Testis (tissue), 3 donors: ENCODE results near the gene CDK7. TPM values are rescaled to one million over a fixed set of nuclear protein-coding genes. Genes with fewer than 3 reads are reported as not detected.

Experiments
- DNase-seq: peaks from one replicate; pipeline ENCODE4 v3.0.0-alpha.2; 2019
- H3K27ac ChIP-seq, 2 donors: fragments of 200-600 bp; sonication (generic); one replicate each; pipeline ENCODE4 v1.5.1; 2019
- H3K27me3 ChIP-seq: fragments of 200-600 bp; sonication (generic); one replicate; pipeline ENCODE4 v1.5.1; 2019
- H3K36me3 ChIP-seq: fragments of 200-600 bp; sonication (generic); one replicate; pipeline ENCODE4 v1.5.1; 2017; ENCODE audit warnings: low read depth; ENCODE audit errors: missing control alignments
- H3K4me1 ChIP-seq: fragments of 200-600 bp; sonication (generic); one replicate; pipeline ENCODE4 v1.5.1; 2019
- H3K4me3 ChIP-seq, 2 donors: fragments of 200-600 bp; sonication (generic); one replicate each; pipeline ENCODE4 v1.5.1; 2017 to 2019
- H3K9me3 ChIP-seq: fragments of 200-600 bp; sonication (generic); one replicate; pipeline ENCODE4 v1.5.1; 2017
- POLR2A ChIP-seq: fragments of 450-650 bp; IDR thresholded peaks from one replicate; pipeline ENCODE4 v1.6.1; 2017; ENCODE audit warnings: antibody characterized with exemption, mild to moderate bottlenecking, moderate library complexity
- WGBS, 2 donors: methylation state at CpG; one replicate each; pipeline ENCODE4 v1.1.5; 2018; 5-methylcytosine and 5-hydroxymethylcytosine counted together
- intact Hi-C: fragments of 100-400 bp; cut with DNase I; formaldehyde crosslinking; loops from one replicate; pipeline ENCODE4 v1.15.1; 2023; ENCODE audit warnings: low total_unique reads
- polyA plus RNA-seq: library from polyadenylated mRNA; stranded (reverse); fragments of 350-450 nt; fragmentation: Illumina TruSeq; extraction: RNeasy Lipid Tissue Mini Kit (QIAGEN cat#74804); gene quantifications from one replicate; pipeline ENCODE4 v1.2.3, GENCODE V29; 2014; ENCODE audit warnings: low read depth, low replicate concordance; ENCODE audit not compliant: insufficient read depth
- total RNA-seq, 2 donors: library from RNA; depleted of rRNA; stranded (reverse); fragments of >200 nt; gene quantifications; one replicate each; pipeline ENCODE4 v1.2.3, GENCODE V29; 2016
- TF ChIP-seq, protein P1 (sequence below), 3 experiments: fragments of 450-650 bp in 2 of 3; fragments of 200-600 bp in 1 of 3; sonication (generic) in 1 of 3; IDR thresholded peaks; one replicate each; pipeline ENCODE4 v1.5.1; 2016 to 2019; ENCODE audit warnings: antibody characterized with exemption in 3 of 3, mild to moderate bottlenecking in 2 of 3, moderate library complexity in 1 of 3

CDK7 gene
- total and polyA plus RNA-seq, 3 donors from 2014 or later, result 31.7 to 86.0 (median 35.1) TPM

DNA sequence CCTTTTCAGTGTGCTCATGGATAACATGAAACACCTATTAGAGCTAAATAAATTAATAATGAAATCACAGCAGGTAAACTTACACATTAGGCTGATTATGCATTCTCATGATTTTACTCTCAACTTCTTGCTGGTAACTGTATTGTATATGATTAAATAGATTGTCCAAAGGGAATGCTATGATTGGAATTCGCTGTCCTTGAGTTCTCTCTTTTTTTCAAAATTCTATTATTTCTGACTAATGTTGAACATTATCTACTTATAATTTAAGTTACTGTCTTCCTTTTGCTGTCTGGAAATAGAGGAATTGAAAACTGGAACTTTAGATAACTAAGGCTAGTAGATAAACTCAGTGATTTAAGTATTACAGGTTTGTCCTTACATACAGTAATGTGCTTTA, 32.2 kb upstream of the CDK7 start:
- intact Hi-C loops, result no loop called here
- no peak for DNase-seq
- Histone ChIP-seq H3K36me3 (no peaks in the 10 kb centered on the region), H3K27me3 (no peaks in the 10 kb centered on the region), H3K9me3 (no peaks in the 10 kb centered on the region), H3K27ac (no peak overlapping the region), H3K4me1 (no peaks in the 10 kb centered on the region), H3K4me3 (no peak overlapping the region)
- WGBS, 2 donors, result 92 to 97% methylated on average over 1 of the region's 1 CpG
- TF ChIP-seq, protein P1, sequence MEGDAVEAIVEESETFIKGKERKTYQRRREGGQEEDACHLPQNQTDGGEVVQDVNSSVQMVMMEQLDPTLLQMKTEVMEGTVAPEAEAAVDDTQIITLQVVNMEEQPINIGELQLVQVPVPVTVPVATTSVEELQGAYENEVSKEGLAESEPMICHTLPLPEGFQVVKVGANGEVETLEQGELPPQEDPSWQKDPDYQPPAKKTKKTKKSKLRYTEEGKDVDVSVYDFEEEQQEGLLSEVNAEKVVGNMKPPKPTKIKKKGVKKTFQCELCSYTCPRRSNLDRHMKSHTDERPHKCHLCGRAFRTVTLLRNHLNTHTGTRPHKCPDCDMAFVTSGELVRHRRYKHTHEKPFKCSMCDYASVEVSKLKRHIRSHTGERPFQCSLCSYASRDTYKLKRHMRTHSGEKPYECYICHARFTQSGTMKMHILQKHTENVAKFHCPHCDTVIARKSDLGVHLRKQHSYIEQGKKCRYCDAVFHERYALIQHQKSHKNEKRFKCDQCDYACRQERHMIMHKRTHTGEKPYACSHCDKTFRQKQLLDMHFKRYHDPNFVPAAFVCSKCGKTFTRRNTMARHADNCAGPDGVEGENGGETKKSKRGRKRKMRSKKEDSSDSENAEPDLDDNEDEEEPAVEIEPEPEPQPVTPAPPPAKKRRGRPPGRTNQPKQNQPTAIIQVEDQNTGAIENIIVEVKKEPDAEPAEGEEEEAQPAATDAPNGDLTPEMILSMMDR (IDR thresholded peaks at IDR 0.05), result no peak
- TF ChIP-seq POLR2A, result no peak

GRCh38 chr5:69206528-69207190, 28.0 kb upstream of the CDK7 start:
- intact Hi-C loops, result no loop called here

GRCh38 chr5:69209602-69210001, 25.1 kb upstream of the CDK7 start:
- Histone ChIP-seq H3K9me3 (no peaks in the 10 kb centered on the region), H3K4me1 (no peaks in the 10 kb centered on the region)
- intact Hi-C loops, result no loop called here

More at GRCh38 chr5:69206528-69207190, 28.0 kb upstream of the CDK7 start:
- H3K4me1 ChIP-seq, result no peaks in the 10 kb centered on the region
- H3K4me3 ChIP-seq, result no peak overlapping the region
- no peak overlapping the region for H3K27ac ChIP-seq
- TF ChIP-seq POLR2A, result no peak
- WGBS, 2 donors, result 97 to 98% methylated on average over 5 of the region's 5 CpGs
- no peaks in the 10 kb centered on the region for H3K27me3 ChIP-seq
- DNase-seq, result no peak
- H3K9me3 ChIP-seq, result no peaks in the 10 kb centered on the region
- H3K36me3 ChIP-seq, result no peaks in the 10 kb centered on the region

DNA sequence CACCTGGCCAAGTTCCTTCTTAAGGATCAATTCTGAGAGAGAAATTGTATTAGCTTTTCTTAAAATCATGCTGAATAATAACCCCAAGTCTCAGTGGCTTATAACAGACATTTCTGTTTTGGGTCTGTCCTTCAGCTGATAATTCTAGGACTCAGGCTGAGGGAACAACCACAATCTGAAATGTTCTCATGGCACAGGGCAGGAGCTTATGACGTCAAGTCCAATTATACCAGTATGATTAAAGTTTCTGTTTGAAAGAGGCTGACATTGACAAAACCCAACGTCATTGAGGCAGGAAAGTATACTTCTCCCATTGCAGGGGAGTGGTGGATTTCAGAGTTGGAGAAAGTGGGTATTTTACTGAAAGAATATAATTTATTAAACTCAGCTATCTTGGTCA, 23.5 kb upstream of the CDK7 start:
- no peaks in the 10 kb centered on the region for H3K4me1 ChIP-seq
- intact Hi-C loops, result no loop called here
- no peak for DNase-seq
- no peaks in the 10 kb centered on the region for H3K27me3 ChIP-seq
- no peak for TF ChIP-seq POLR2A
- TF ChIP-seq, protein P1 (IDR thresholded peaks at IDR 0.05), result no peak
- no peaks in the 10 kb centered on the region for H3K9me3 ChIP-seq
- no peak overlapping the region for H3K27ac ChIP-seq
- no peak overlapping the region for H3K4me3 ChIP-seq
- 73% methylated on average over 2 of the region's 2 CpGs for WGBS, 2 donors
- H3K36me3 ChIP-seq, result no peaks in the 10 kb centered on the region

More at GRCh38 chr5:69209602-69210001, 25.1 kb upstream of the CDK7 start:
- 87% methylated on average over 2 of the region's 2 CpGs for WGBS, 2 donors
- H3K4me3 ChIP-seq, result no peak overlapping the region
- no peak overlapping the region for H3K27ac ChIP-seq
- no peaks in the 10 kb centered on the region for H3K27me3 ChIP-seq
- DNase-seq, result no peak
- H3K36me3 ChIP-seq, result no peaks in the 10 kb centered on the region
- TF ChIP-seq POLR2A, result no peak
- TF ChIP-seq, protein P1 (IDR thresholded peaks at IDR 0.05), result no peak

GRCh38 chr5:69212022-69212421, 22.7 kb upstream of the CDK7 start:
- DNase-seq, result no peak
- Histone ChIP-seq H3K9me3 (no peaks in the 10 kb centered on the region), H3K4me1 (no peaks in the 10 kb centered on the region), H3K36me3 (no peaks in the 10 kb centered on the region), H3K27ac (no peak overlapping the region), H3K4me3 (no peak overlapping the region), H3K27me3 (no peaks in the 10 kb centered on the region)
- intact Hi-C loops, result no loop called here
- WGBS, 2 donors, result 84 to 95% methylated on average over 2 of the region's 2 CpGs
- TF ChIP-seq, protein P1 (IDR thresholded peaks at IDR 0.05), result no peak
- no peak for TF ChIP-seq POLR2A
